NCI-H526 (cell line): ENCODE results near the gene FNIP2.

Source experiments
- DNase-seq, 2 experiments: peaks; one replicate each; lab custom pipeline; 2025; lab: John Stamatoyannopoulos, UW

Gene FNIP2

GRCh38 chr4:158762553-158762952 is 6.3 kb upstream of the FNIP2 start:
- no peak for DNase-seq

GRCh38 chr4:158763462-158763861 is 5.4 kb upstream of the FNIP2 start:
- DNase-seq: no peak

- no peak for DNase-seq
Observed at GRCh38 chr4:158766434-158767044, 2.3 kb upstream of the FNIP2 start.

- peak in 1 of 2 experiments; percentile 56 for DNase-seq
Observed at GRCh38 chr4:158767451-158767850, 1.4 kb upstream of the FNIP2 start.

GRCh38 chr4:158769175-158769921 is 522 bp downstream of the FNIP2 start:
- DNase-seq: peak in 1 of 2 experiments; percentile 70

- peak in 1 of 2 experiments; percentile 4 for DNase-seq
Observed at GRCh38 chr4:158770671-158771070, 1.8 kb downstream of the FNIP2 start.

- no peak for DNase-seq
Observed at GRCh38 chr4:158771776-158772175, 3.0 kb downstream of the FNIP2 start.

- DNase-seq: no peak
Observed at GRCh38 chr4:158775091-158775651, 6.3 kb downstream of the FNIP2 start.

- no peak for DNase-seq
Observed at GRCh38 chr4:158776106-158776505, 7.3 kb downstream of the FNIP2 start.

GRCh38 chr4:158777423-158778155 is 8.8 kb downstream of the FNIP2 start:
- DNase-seq: peak in 1 of 2 experiments; percentile 72

- DNase-seq: peak; percentile 72 to 77
Observed at GRCh38 chr4:158778156-158778711, 9.4 kb downstream of the FNIP2 start.

- DNase-seq: peak in 1 of 2 experiments; percentile 27
Observed at GRCh38 chr4:158778712-158779111, 9.9 kb downstream of the FNIP2 start.

- no peak for DNase-seq
Observed at GRCh38 chr4:158781963-158782362, 13.1 kb downstream of the FNIP2 start.

- DNase-seq: peak; percentile 22 to 41
Observed at GRCh38 chr4:158782551-158783360, 13.9 kb downstream of the FNIP2 start.

- DNase-seq: no peak
Observed at GRCh38 chr4:158783785-158784184, 15.0 kb downstream of the FNIP2 start.

- DNase-seq: no peak
Observed at GRCh38 chr4:158785718-158786117, 16.9 kb downstream of the FNIP2 start.

GRCh38 chr4:158786121-158786601 is 17.3 kb downstream of the FNIP2 start:
- DNase-seq: no peak

GRCh38 chr4:158786955-158787354 is 18.1 kb downstream of the FNIP2 start:
- DNase-seq: no peak

- no peak for DNase-seq
Observed at GRCh38 chr4:158787709-158788475, 19.1 kb downstream of the FNIP2 start.

GRCh38 chr4:158788516-158788915 is 19.7 kb downstream of the FNIP2 start:
- no peak for DNase-seq
